Measurements from ENCODE around the gene HGS.
A peak's percentile ranks its signal among the peaks of the same experiment; 100 is the strongest.

HGS gene

DNA sequence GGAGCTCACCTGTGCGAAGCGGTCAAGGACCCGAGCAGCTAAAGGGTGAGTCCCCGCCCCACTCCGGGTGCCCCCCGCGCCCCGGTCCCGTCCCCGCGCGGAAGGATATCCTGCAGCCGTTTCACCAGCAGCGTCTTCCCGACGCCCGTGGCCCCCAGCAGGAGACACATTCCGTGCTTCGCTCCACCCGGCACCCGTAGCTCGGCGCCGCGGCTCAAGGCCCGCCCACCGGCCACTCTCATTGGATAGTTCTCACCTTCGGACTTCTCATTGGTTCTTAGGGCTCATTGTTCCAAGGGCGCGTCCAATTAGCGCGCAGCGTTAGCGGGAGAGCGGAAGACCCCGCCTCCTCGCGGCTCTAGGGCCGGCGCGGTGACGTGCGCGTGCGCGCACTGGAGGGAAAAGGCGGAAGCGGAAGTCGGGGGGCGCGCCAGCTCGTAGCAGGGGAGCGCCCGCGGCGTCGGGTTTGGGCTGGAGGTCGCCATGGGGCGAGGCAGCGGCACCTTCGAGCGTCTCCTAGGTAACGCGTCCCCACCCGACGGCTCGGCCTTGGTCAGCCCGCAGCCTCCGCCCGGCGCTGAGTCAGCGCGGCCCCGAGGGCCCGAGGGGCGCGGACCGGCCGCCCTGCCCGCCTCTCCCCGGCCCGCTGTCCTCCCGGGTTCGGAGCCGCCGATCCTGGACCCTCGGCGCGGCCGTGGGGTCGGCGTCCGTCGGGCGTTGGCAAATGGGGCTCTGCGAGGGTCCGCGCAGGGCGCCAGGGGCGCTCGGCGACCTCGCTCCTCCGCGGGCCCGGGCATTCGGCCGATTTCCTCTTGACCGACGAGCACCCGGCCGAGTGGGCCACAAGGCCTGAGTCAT is at the start of gene HGS, which contains the start of gene ARL16:
HGS (plus strand) TSS at position 428 of the 858 bp plus-strand sequence; CDS start at position 484, 56 bp downstream.
ARL16 (minus strand) TSS at position 214 of the 858 bp plus-strand sequence; CDS start at position 170, 44 bp downstream.
- DNase-seq: peak; percentile 99

DNA sequence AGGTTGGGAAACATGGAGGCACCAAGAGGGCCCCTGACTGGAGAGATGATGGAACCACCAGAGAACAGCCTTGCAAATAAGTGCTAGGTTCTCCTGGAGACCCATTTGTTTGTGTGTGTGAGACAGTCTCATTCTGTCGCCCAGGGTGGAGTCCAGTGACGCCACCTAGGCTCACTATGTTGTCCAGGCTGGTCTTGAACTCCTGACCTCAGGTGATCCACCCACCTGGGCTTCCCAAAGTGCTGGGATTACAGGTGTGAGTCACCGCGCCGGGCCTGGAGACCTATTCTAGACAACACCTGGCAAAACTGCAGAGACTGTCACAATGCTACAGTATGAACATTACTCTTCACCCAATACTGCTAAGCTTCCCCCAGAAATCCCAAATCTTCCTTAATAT is 48.4 kb upstream of the HGS start:
- DNase-seq: no peak

DNA sequence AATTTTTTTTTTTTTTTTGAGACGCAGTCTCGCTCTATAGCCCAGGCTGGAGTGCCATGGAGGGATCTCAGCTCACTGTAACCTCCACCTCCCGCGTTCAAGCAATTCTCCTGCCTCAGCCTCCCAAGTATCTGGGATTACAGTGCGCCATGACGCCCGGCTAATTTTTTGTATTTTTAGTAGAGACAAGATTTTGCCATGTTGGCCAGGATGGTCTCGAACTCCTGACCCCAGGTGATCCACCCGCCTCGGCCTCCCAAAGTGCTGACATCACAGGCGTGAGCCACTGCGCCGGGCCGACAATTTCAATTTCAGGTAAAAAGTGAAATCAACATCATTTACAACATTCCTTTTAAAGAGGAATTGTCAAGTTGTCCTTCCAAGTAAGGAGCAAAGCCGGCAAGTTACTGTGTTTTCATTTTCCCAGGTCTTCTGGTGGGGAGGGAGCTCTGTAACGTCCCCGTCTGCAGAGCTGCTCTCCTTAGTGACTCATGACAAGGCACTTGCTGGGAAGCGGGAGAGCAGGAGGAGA is 47.8 kb upstream of the HGS start:
- DNase-seq: no peak

GRCh38 chr17:81636505-81637288 is 47.1 kb upstream of the HGS start, which contains the start of the genes NPLOC4 and TSPAN10:
Gene NPLOC4 (minus strand): TSS chr17:81637112. CDS start chr17:81636930, 182 bp downstream.
Gene TSPAN10 (plus strand): TSS chr17:81637196. CDS start chr17:81642413, 5,217 bp downstream.
- peak; percentile 94 for DNase-seq

DNA sequence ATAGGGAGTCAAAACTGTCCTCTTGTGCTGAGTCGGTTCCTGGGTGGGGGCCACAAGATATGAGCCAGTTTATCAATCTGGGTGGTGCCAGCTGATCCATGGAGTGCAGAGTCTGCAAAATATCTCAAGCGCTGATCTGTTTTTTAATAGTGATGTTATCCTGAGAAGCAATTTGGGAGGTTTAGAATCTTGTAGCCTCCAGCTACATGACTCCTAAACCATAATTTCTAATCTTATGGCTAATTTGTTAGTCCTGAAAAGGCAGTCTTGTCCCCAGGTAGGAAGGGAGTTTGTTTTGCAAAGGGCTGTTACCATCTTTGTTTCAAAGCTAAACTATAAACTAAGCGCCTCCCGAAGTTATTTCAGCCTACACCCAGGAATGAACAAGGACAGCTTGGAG is 45.1 kb upstream of the HGS start:
- no peak for DNase-seq

DNA sequence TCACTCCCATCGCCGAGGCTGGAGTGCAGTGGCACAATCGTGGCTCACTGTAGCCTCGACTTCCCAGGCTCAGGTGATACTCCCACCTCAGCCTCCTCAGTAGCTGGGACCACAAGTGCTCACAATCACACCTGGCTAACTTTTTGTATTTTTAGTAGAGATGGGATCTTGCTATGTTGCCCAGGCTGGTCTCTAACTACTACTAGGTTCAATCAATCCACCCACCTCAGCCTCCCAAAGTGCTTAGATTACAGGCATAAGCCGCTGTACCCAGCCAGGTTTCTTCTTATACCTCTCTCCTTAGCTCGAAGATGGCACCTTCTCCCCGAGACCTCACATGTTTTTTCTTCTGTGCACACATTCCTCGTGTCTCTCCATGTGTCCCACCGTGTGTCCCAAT is 43.8 kb upstream of the HGS start:
- no peak for DNase-seq

DNA sequence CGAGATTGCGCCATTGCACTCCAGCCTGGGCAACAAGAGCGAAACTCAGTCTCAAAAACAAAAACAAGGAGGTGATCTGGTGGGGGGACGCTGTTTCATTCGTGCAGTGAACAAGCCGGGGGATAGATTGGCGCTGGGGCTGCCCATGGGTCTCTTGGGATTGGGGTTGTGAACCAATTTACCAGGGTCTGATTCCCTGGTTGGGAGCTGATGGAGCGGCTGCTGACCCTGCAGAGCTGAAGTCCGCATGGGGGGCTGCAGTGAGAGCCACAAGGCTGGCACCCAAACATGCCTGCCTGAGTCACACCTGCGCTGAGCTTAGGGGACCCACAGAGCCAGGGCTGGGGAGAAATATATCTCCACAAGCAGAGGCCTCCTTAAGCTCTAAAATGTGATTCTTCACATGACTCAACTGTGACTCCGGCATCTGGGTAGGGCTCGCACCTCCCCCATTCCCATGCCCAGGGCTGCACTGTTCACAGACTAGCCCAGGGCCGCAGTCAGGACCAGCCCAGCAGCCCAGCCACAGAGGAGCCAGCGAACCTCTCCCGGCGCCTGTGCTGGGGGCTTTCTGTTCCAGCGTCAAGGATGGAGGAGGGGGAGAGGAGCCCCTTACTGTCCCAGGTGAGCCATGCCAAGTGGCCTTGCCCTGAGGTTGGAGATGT is 41.9 kb upstream of the HGS start:
- DNase-seq: no peak

- no peak for DNase-seq
Observed at GRCh38 chr17:81644496-81644895, 39.3 kb upstream of the HGS start.

- DNase-seq: no peak
Observed at GRCh38 chr17:81644976-81645952, 38.5 kb upstream of the HGS start.

DNA sequence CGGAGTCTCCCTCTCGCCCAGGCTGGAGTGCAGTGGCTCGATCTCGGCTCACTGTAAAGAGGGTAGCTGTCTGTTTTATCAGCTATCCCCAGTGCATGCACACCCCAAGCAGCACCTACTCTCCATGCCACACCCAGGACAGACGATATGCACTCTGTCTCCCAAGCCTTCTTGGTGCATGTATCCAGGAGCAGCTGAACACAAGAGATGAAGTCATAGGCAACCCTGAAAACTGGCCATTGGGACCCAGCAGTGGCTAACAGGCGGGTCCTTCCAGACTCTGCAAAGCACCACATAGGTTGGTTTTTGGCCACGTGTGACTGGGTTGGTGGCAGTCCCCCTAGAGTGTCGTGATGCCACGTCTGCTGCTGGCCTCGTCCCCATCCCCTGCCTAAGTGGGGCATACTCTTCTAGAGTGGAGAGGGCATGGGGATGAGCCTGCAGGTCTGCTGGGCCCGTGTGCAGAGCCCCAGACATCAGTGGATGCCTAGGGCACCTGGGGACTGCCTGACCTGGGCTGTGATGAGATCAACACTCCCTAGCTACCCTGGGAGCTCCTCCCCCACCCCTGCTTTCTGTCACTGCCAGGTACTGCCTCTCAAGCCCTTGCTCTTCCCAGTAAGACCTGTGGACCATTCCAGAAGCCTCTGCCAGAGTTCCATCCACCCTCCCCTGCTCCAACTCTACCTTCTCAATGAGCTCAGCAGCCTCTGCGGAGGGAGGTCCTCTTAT is 36.8 kb upstream of the HGS start:
- DNase-seq: no peak

DNA sequence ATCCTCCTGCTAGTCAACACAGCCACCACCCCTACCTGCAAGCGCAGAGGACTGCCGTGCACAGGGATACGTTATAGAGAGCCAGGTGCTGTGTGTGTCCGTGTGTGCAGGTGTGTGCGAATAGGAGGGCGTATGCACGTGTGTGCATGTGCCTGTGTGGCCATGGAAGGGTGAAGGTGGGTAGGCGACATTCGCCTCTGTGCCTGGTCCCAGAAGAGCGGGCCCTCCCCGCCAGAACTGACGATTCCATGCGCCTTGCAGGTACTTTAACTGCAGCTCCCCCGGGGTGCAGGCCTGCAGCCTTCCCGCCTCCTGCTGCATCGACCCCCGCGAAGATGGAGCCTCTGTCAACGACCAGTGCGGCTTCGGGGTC is 36.2 kb upstream of the HGS start:
- DNase-seq: no peak

DNA sequence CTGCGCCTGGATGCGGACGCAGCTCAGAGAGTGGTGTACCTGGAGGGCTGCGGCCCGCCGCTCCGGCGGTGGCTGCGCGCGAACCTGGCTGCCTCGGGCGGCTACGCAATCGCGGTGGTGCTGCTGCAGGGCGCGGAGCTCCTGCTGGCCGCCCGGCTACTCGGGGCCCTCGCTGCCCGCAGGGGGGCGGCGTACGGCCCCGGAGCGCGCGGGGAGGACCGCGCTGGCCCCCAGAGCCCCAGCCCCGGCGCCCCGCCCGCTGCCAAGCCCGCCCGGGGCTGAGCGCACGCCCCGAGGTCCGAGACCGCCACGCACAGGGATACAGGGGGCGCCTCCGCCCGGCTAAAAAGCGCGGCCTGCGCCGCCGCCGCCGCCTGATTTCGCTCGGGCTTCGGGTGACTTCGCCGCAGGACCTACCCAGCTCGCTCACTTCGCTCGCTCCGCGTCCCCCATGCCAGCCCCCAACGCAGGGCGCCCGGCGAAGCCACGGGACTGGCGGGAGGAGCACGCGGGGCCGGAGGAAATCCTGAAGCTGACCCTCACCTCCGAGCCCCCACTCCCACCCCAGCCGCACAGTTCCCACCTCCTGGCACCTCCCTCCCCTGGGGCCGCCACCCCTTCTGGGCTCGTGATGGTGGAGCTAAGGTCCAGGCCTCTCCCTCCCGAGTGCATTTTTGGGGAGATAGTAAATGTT is 35.7 kb upstream of the HGS start:
- no peak for DNase-seq

DNA sequence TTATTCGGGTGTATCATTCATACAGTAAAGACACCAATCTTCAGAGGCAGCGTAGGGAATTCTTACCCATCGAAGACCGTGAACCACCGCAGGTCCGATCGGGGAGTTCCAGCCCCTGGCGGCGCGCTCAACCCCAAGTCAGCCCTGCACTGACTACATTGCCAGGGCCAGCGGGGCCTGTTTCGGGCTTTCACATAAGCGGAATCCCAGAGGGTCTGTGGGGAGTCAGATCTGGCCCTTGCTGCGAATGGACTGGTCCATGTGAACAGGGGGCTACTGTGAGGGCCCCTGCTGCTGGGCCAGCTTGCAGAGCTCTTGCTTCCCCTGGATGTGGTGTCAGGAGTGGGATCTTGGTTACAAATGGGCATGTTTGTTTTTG is 35.1 kb upstream of the HGS start:
- DNase-seq: no peak

DNA sequence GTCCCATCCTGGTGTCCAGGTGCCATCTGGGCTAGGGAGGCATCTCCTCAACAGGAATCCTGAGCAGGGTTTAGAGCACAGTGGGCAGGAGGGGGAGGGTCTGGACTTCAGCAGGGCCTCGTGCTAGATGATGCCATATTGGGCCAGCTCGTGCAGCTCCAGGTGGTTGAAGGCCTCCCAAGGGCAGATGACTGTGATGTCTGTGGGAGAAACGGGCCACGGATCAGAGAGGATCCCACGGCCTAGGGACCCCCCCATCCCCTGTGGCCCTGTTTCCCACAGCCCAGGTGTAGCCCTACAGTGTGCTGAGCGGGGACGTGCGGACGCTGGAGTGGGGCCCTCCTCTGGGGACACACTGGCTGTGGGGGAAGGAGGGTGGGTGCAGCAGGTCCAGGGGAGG is 32.9 kb upstream of the HGS start:
- no peak for DNase-seq

DNA sequence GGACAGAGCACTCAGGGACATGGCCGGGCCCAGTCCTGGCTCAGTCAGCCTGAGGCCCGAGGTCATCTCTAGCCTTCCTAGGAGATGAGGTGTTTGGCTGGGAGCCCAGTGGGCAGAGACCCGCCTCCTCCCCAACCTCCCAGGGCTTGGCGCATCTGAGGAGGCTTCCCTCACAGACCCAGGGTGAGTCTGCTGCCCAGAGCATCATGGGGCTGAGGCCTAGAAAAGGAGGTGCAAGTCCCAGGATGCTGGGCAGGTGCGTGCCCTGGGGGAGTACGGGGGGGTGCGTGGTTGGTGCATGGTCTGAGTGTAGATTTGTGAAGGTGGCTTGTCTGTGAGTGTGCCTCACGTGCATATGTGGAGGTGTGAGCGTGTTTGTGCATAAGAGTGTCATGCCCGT is 32.1 kb upstream of the HGS start:
- DNase-seq: no peak

GRCh38 chr17:81652906-81653771 is 30.7 kb upstream of the HGS start:
- no peak for DNase-seq

- DNase-seq: no peak
Observed at GRCh38 chr17:81655378-81656117, 28.3 kb upstream of the HGS start.

- DNase-seq: no peak
Observed at GRCh38 chr17:81656118-81656743, 27.6 kb upstream of the HGS start, which contains the start of gene PDE6G. Gene PDE6G (minus strand): TSS chr17:81656542. CDS start chr17:81653305, 3,237 bp downstream.

Data from activated effector memory CD4-positive, alpha-beta T cell treated with anti-CD3 and anti-CD28 coated beads, Interleukin-2, amount 50 U/mL, for 16 hours (primary cell).